GM21515 (cell line): ENCODE results near the gene LARP4.
"Not testable (repeated sequence)": the region's sequence is repeated elsewhere in the genome, so short reads cannot be mapped to it uniquely, and the experiment has no call there.

Source experiments
- ATAC-seq: cut with Tn5 transposase; IDR thresholded peaks from one replicate; pipeline ENCODE4 v1.9.1; 2021; ENCODE audit not compliant: unreplicated experiment

LARP4 gene

DNA sequence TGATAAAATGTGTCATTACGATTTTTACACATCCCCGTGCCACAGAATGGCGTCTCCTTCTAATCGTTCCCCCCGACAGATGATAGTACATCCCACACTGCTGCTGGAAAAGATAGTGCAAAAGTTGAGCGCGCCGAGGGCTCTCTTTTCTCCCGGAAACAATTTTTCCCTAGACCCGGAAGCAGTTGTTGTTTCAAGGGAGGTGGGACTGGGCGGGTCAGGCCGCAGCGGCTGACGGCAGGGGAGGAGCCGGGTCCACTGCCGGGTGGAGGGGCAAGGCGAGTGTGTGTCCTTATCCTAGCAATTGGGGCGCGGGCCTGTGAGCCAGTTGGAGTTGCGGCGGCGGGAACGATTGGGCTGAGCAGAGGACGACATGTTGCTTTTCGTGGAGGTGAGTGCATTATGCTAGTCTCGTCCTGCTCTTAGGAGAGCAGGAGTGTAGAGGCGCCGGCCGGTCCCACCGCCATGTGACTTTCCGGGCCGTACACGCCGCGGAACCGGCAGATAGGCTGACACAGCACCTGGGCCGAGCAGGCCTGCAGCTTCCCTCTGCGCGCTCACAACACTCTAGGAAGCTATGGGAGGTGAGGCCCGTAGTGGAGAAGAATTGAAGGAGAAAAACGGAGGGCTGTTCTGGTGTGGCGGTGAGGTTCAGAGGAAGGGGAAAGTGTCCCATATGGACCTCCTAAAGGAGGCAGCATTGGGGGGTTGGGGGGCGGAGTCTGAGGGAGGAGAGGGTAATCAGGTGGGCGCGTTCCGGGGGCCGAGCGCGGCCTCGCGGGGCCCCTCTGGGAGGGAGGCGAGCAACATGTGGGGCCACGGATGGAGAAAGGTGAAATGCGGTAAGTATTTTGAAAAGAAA, at the start of gene LARP4:
LARP4 (plus strand) TSS at position 248 of the 862 bp plus-strand sequence; CDS start at position 374, 126 bp downstream.
- ATAC-seq, result peak; percentile 85

- no peak for ATAC-seq
Measured at GRCh38 chr12:50351120-50352043, 49.3 kb upstream of the LARP4 start.

- ATAC-seq, result no peak
Measured at GRCh38 chr12:50353404-50353803, 47.3 kb upstream of the LARP4 start.

DNA sequence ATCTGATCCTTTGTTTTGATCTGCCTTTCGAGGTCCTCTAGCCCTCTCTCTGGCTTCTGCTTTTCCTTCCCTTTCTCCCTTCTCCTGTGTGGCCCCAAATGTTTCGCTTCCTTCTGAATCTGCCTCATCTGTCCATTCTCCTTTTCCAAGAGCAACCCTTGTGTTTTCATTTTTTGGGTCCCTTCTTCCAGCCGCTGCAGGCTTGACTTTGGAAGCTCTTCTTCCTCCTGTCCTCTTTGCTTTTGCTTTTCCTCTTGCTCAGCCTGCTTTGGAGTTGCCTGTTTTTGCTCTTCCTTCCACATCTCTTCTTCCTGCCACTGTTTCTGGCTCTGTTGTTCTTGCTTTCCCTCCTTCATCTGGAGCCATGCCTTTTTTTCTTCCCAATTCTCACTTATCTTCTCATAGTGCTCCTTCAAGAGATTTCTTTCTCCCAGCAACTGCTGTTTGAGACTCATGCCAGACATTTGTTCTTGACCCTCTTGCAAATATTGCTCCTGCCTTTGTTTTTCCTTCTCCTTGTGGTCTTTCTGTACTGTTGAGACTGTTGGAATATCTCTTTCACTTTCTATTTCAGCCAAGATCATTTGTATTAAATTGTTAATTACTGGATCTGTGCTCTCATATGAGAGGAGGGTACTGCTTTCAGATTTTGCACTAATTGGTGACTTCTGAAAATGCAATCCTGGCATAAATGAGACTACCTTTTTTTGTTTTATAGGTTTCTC, 46.7 kb upstream of the LARP4 start:
- no peak for ATAC-seq

- ATAC-seq, result no peak
Measured at GRCh38 chr12:50354908-50355307, 45.8 kb upstream of the LARP4 start.

GRCh38 chr12:50355365-50355764, 45.3 kb upstream of the LARP4 start:
- ATAC-seq, result no peak

- no peak for ATAC-seq
Measured at GRCh38 chr12:50362671-50363070, 38.0 kb upstream of the LARP4 start.

- ATAC-seq, result no peak
Measured at GRCh38 chr12:50363141-50363540, 37.5 kb upstream of the LARP4 start.

DNA sequence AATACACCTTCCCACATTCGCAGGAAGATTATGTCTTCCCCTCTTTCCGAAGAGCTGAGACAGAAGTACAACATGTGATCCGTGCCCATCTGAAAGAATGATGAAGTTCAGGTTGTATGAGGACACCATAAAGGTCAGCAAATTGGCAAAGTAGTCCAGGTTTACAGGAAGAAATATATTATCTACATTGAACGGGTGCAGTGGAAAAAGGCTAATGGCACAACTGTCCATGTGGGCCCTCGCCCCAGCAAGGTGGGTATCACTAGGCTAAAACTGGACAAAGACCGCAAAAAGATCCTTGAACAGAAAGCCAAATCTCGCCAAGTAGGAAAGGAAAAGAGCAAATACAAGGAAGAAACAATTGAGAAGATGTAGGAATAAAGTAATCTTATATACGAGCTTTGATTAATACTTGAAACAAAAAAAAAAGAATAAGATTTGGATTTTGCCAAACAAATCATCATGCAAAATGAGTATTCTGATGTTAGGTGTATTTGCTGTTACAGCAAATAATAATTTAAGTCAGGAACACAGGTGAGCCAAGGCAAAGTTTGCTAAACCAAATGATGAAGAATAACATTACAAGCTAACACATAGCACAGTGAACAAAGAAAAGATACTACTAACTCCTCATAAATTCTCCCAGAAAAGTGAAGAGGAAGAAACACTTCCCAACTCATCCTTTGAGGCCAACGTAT, 34.8 kb upstream of the LARP4 start:
- no peak for ATAC-seq

DNA sequence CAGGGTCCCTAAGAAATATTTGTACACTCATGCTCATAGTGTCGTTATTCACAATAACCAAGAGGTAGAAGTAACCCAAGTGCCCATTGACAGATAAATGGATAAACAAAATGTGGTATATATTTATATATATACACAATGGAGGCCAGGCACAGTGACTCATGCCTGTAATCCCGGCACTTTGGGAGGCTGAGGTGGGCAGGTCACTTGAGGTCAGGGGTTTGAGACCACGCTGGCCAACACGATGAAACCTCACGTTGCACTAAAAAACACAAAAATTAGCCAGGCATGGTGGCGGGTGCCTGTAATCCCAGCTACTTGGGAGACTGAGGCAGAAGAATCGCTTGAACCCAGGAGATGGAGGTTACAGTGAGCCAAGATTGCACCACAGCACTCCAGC, 30.0 kb upstream of the LARP4 start:
- not testable (repeated sequence) for ATAC-seq

GRCh38 chr12:50375802-50376201, 24.9 kb upstream of the LARP4 start:
- ATAC-seq, result no peak

GRCh38 chr12:50380761-50381325, 19.8 kb upstream of the LARP4 start:
- no peak for ATAC-seq

- no peak for ATAC-seq
Measured at GRCh38 chr12:50387487-50387886, 13.2 kb upstream of the LARP4 start.

DNA sequence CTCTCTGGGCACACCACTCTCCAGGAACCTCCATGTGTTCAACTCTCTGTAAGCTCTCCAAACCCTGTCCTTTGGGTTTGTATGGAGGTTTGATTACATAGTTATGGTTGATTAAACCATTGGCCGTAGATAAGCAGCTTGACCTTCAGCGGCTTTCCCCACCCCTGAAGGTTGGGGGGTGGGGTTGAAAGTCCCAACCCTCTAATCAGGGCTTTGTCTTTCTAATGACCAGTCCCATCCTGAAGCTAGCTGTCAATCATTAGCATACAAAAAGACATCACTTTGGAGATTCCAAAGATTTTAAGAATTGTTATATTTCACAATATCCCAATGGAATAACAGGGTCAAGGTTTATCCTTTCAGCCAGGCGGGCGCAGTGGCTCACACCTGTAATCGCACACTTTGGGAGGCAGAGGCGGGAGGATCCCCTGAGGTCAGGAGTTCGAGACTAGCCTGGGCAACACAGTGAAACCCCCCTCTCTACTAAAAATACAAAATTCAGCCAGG, 12.7 kb upstream of the LARP4 start:
- ATAC-seq, result no peak

GRCh38 chr12:50388793-50389192, 11.9 kb upstream of the LARP4 start:
- ATAC-seq, result not testable (repeated sequence)

- no peak for ATAC-seq
Measured at GRCh38 chr12:50390316-50390741, 10.4 kb upstream of the LARP4 start.

GRCh38 chr12:50394469-50395029, 6.1 kb upstream of the LARP4 start:
- ATAC-seq, result no peak

DNA sequence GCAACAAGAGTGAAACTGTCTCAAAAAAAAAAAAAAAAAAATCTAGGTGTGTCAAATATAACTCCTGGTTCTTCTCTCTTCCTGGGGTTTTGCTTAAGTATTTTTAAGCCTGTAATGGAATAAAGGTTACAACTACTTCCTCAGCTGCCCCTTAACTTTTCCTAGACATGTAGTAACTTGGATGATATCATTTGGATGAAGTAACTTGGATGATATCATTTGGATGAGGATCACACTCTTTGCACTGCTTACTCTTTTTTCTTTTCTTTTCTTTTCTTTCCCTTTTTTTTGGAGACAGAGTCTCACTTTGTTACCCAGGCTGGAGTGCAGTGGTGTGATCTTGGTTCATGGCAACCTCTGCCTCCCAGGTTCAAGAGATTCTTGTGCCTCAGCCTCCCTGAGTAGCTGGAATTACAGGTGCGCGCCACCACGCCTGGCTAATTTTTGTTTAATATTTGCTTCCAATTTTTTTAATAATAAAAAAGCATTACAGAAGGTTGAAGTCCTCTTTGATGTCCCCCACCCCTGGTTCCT, 3.5 kb upstream of the LARP4 start:
- ATAC-seq, result no peak

- ATAC-seq, result no peak
Measured at GRCh38 chr12:50398931-50399330, 1.8 kb upstream of the LARP4 start.
